ENCODE data around the gene MPP4.
"Not testable (repeated sequence)": the region's sequence is repeated elsewhere in the genome, so short reads cannot be mapped to it uniquely, and the experiment has no call there.

The MPP4 gene

DNA sequence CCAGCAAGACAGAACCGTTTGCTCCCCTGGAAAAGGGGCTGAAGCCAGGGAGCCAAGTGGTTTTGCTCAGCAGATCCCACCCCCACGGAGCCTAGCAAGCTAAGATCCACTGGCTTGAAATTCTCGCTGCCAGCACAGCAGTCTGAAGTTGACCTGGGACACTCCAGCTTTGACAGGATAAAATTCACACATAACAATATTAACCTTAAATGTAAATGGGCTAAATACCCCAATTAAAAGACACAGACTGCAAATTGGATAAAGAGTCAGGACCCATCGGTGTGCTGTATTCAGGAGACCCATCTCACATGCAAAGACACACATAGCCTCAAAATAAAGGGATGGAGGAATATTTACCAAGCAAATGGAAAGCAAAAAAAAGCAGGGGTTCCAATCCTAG lies 27.2 kb downstream of the MPP4 start:
- not testable (repeated sequence) for DNase-seq

- DNase-seq = no peak
These were observed 28.6 kb downstream of the MPP4 start for GRCh38 chr2:201669865-201670264.

GRCh38 chr2:201668402-201668910 lies 30.0 kb downstream of the MPP4 start:
- no peak for DNase-seq

DNA sequence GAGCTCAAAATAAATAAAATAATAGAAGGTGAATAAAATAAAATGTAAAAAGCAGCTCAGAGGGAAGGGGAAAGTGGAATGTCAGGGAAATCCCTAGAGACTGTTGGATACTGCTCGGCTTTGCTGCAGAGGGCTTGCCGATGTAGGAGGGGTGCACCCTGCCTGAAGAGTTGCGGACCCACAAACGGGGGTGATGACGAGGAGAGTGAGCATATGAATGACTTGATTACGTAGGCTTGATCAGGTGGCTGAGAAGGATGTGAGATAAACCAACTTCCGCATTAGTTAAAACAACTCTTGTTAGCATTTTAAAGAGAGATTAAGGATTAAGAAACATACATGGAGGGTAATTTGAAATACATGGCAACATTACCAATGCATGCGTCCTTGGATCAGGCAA lies 34.1 kb downstream of the MPP4 start:
- no peak for DNase-seq

DNA sequence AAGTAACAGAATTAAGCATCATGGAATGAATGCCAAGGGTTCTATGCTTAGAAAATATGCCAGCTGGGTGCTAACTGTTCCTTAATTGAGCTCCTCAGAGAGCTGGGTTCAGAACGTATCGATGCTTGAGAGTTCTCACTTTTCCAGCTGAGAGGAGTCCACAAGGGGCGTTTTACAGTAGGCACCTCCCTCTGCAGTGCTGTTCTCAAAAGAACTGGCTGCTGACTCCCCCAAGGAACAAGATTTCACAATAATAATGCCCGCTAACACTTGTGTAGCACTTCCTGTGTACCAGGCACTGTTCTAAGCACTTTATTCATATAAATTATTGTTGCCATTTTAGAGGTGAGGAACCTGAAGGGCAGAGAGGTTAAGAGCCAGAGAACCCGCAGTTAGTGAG lies 37.1 kb downstream of the MPP4 start:
- DNase-seq = no peak

DNA sequence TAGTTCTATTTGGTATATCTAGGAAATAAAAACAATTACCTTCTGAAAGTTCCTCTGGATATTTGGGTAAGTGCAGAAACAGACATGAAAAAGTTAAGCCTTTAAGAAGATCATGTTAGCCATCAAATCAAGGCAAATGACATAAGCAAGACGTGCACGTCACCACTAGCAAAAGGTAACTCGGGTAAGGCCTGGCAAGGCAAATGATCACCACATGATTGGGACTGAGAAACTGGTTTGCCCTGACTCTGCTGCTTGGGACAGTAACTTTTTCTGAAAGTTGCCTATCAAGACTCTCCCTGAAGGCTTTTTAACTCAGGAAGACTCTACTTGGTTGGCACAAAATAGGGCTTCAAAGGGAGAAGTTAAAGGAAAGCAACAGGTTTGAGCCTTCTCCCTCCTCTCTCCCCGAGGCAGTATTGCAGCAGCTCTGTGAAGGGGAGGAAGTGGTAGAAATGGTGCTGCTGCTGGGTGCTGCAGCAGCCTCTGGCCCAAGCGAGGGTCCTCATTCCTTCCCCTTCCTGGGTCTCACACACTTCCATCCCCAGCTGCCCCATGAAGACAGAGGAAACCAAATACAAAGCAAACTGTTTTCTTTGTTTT lies 38.0 kb downstream of the MPP4 start:
- no peak for DNase-seq

- DNase-seq = no peak
These were observed 41.7 kb downstream of the MPP4 start for GRCh38 chr2:201656740-201657139.

- no peak for DNase-seq
These were observed 42.3 kb downstream of the MPP4 start for GRCh38 chr2:201656102-201656501.

- no peak for DNase-seq
These were observed 43.6 kb downstream of the MPP4 start for GRCh38 chr2:201654616-201655384.

DNA sequence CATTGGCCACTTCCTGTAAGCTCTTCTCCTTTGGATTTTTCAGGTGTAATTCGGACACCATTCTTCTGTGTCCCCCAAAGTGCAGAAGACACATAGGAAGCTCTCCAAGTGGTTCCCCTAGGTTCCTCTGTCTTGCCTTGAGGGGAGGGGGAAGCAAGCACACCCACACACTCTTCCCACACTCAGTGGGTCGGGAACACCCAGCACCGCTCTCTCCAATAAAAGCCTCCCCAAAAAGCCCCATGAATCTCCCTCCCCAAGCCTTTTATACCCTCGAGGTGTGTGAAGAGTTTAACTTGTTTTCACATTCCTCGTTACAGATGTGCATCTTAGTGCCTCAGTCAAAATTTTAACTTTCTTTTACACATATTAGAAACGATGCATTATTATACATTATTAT lies 45.2 kb downstream of the MPP4 start:
- DNase-seq = no peak

GRCh38 chr2:201649442-201649841 lies 49.0 kb downstream of the MPP4 start:
- no peak for DNase-seq

DNA sequence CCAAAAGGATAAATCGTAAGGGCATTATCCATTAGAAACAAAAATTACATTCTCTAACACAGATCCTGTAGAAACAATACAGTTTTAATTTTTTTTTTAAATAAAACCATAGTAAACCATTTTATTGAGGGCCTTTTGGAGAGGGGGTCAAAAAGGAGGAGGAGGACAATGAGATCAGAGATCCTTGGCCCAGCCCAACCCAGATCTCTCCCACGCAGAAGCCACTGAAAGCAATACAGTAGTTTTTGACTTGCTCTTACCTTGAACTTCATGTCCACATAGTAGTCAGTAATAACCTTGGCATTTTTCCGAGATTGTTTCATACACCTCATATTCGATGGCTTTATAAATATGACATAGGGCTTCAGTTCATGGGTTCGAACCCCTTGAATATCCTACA lies 51.0 kb downstream of the MPP4 start:
- DNase-seq = no peak

GRCh38 chr2:201644001-201644400 lies 54.4 kb downstream of the MPP4 start:
- DNase-seq = no peak

DNA sequence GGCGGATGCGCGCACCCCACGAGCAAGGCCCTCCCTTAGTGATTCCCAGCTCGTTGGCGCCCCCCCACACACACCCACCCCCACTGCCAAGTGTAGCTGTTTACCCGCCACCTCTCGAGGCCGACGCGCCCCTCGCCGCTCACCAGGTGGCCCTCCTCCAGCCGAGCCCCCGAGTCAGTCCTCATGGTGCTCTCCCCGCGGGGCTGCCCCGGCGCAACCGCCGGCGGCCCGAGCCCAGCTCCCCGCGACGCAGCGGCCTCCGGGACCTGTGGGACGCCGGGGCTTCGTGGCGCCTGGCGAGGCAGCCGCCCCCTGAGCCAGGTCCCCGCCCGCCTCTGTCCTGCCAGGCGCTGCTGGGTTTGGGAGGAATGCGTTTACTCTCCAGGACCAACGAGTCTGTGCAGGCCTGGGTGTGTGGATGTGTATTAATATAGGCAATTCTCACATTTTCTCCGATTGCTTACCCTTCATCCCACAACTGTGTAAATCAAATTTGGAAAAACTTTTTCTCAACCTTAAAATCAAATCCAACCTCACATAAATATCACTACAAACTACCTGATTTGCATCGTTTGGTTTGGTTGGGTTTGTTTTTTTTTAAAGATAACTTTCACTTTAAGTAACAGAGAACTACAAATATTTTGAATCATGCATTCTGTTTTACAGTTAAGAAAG lies 55.1 kb downstream of the MPP4 start, which contains the start of gene TMEM237:
TSS of gene TMEM237 (minus strand) at position 288 of the 675 bp plus-strand sequence. CDS start at position 185, 103 bp downstream.
- DNase-seq = no peak

DNA sequence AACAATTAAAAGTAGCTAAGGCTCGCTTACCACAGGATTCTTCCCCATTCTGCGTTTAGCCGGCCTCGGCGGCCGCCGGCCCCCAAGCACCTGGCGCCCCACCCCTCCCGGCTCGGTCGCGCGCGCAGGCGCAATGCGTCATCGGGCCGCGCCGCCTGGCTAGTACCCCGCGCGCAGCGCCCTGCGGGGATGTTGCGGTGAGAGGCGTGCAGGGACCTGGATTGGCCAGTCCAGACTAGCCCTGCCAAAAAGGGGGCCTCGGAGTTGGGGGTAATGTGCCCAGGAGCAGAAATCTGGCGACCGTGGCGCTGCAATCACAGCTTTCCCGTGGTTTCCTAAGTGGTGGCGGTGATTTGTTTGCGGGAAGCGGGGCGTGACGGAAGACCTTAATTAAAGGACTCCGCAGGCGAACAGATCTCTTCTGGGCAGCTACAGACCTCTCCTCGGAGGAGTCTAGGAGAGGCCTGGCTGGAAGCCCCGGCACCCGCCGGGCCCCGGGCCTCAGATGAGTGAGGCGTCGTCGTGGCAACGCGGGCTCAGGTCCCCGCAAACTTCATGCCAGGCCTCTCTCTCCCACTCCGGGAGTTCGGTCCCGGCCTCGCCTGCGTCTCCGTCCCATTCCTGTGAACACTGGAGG lies 55.7 kb downstream of the MPP4 start:
- peak; percentile 58 for DNase-seq

- peak; percentile 58 for DNase-seq
These were observed 56.3 kb downstream of the MPP4 start for GRCh38 chr2:201642086-201642578.

GRCh38 chr2:201639205-201639604 lies 59.2 kb downstream of the MPP4 start:
- DNase-seq = no peak

GRCh38 chr2:201638326-201638725 lies 60.1 kb downstream of the MPP4 start:
- DNase-seq = no peak

DNA sequence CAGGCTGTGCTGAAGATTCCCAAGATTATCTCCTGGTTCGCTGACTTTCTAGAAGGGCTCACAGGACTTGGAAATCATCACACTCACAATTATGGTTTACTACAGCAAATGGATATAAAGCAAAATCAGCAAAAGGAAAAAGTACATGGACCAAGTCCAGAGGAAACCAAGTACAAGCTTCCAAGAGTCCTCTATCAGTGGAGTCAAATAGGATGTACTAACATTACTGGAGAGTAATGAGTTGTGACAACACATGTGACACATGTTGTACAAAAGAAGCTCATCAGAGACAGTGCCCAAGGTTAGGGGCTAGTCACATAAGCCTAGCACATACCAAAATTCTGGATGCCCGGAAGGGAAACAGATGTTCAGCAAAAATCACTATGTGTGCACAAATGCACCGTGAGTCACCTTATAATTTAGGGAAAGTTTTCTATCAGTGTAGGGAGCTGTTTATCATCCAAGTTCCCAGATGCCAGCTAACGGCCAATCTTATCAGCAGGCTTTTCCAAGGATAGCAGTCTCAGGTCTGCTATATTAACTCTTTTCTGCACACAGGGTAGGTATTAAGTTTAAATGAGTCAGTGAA lies 64.7 kb downstream of the MPP4 start:
- no peak for DNase-seq

DNA sequence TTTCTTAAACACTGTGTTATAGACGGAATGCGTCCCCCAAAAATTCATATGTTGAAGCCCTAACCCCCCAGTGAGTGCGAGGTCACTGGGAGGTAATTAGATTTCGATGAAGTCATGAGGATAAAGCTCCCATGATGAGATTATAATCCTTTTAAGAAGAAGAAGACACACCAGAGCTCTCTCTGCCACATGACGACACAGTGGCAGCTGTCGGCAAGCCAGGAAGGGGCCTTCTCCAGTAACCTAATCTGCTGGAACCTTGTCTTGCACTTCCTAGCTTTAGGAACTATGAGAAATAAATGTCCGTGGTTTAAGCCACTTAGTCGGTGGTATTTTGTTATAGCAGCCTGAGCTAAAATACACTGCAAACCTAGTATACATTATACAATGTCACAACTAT lies 67.4 kb downstream of the MPP4 start:
- DNase-seq = no peak

GRCh38 chr2:201630577-201630976 lies 67.9 kb downstream of the MPP4 start:
- DNase-seq = no peak

- no peak for DNase-seq
These were observed 69.9 kb downstream of the MPP4 start for GRCh38 chr2:201628545-201628944.

Data from DMS79 (cell line).